C4-2B (cell line): ENCODE results near the gene LIPA.

Experiments
- ZFX ChIP-seq: fragments of 450-650 bp; IDR thresholded peaks from 2 replicates; pipeline ENCODE4 v1.6.1; 2017
- TF ChIP-seq, protein P1 (sequence below): fragments of 450-650 bp; conservative IDR thresholded peaks from 2 replicates; pipeline ENCODE4 v1.5.1; 2017; ENCODE audit warnings: mild to moderate bottlenecking

- TF ChIP-seq, protein P1, sequence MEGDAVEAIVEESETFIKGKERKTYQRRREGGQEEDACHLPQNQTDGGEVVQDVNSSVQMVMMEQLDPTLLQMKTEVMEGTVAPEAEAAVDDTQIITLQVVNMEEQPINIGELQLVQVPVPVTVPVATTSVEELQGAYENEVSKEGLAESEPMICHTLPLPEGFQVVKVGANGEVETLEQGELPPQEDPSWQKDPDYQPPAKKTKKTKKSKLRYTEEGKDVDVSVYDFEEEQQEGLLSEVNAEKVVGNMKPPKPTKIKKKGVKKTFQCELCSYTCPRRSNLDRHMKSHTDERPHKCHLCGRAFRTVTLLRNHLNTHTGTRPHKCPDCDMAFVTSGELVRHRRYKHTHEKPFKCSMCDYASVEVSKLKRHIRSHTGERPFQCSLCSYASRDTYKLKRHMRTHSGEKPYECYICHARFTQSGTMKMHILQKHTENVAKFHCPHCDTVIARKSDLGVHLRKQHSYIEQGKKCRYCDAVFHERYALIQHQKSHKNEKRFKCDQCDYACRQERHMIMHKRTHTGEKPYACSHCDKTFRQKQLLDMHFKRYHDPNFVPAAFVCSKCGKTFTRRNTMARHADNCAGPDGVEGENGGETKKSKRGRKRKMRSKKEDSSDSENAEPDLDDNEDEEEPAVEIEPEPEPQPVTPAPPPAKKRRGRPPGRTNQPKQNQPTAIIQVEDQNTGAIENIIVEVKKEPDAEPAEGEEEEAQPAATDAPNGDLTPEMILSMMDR = peak; percentile 74
- no peak for TF ChIP-seq ZFX
These were observed 38.3 kb downstream of the LIPA start for GRCh38 chr10:89213191-89213808.
